ENCODE measurements around the gene IMMT.

DNA sequence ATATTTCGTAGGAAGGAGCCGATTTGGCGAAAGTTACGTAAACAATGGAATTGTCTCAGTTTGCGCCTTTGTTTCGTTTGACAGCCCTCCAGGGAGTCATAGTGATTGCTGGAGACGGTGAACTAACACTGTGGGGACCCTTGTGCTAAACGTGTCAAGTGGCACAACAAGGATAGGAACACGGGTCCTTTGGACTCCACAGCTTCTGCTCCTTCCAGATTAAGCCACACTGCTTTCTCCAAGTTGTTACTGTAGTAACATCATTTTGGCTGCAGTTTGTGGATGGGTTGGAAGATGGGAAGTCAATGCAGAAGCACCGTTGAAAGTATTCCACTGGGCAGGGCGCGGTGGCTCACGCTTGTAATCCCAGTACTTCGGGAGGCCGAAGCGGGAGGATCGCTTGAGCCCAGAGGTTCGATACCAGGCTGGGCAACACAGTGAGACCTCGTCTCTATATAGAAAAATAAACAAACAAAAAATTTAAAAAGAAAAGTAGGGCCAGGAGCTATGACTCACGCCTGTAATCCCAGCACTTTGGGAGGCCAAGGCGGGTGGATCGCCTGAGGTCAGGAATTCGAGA is 636 bp upstream of the IMMT start:
- TF ChIP-seq POLR2A (IDR thresholded peaks at IDR 0.05) = no peak
- TF ChIP-seq POLR2AphosphoS5 (IDR thresholded peaks at IDR 0.05) = no peak

Data from upper lobe of left lung (tissue), 4 donors.